GM12878 (cell line): ENCODE results near the gene DOCK2. TPM values are rescaled to one million over a fixed set of nuclear protein-coding genes. Genes with fewer than 3 reads are reported as not detected.

Source experiments
- ATAC-seq: fragments of 200-7000 bp; cut with Tn5 transposase; 3 replicates; pipeline ENCODE4 v1.9.1; 2020; ENCODE audit warnings: mild to moderate bottlenecking, moderate library complexity
- BruUV-seq: library from RNA; stranded (reverse); fragments of 400-500 nt; replicated peaks from 2 replicates; lab custom pipeline; 2021; lab: Mats Ljungman, UMichigan
- CTCF ChIA-PET: fragments of 300-600 bp; sonication (Branson Sonifier 250); formaldehyde crosslinking; extraction: SDS; loops from one replicate; lab custom pipeline; 2021; ENCODE audit warnings: inconsistent platforms; lab: Yijun Ruan, JAX
- POLR2A ChIA-PET: fragments of 350-600 bp; formaldehyde crosslinking; extraction: SDS; loops from one replicate; lab custom pipeline; 2021; ENCODE audit warnings: inconsistent platforms; lab: Charles Lee
- RAD21 ChIA-PET: fragments of 300-600 bp; sonication (Branson Sonifier 250); formaldehyde crosslinking; loops from one replicate; lab custom pipeline; 2023; ENCODE audit warnings: antibody characterized with exemption; ENCODE audit not compliant: unreplicated experiment; lab: Charles Lee
- SMC1A ChIA-PET: fragments of 300-600 bp; sonication (Branson Sonifier 250); formaldehyde crosslinking; loops from one replicate; lab custom pipeline; 2023; ENCODE audit not compliant: unreplicated experiment, uncharacterized antibody; lab: Charles Lee
- DNase-seq: peaks from one replicate; pipeline ENCODE4 v3.0.0-alpha.2; 2011; ENCODE audit warnings: low read depth, low spot score
- FAIRE-seq: peaks from 3 replicates; lab custom pipeline; 2011; peaks lifted over from hg19 to GRCh38; lab: Jason Lieb, UNC
- H2AFZ ChIP-seq: 2 replicates; pipeline ENCODE4 v1.6.0; 2011; ENCODE audit warnings: low read depth, low read length, control low read depth; ENCODE audit not compliant: control insufficient read depth
- H3K27ac ChIP-seq: 2 replicates; pipeline ENCODE4 v1.5.1; 2011; ENCODE audit warnings: control low read depth; ENCODE audit not compliant: control insufficient read depth, insufficient read depth
- H3K27me3 ChIP-seq, 2 experiments: replicated peaks in 1 of 2; 2 replicates each; pipeline versions ENCODE4 v1.6.0 to v1.6.1; 2011; ENCODE audit warnings: low read length in 1 of 2; ENCODE audit not compliant: control insufficient read depth in 2 of 2, insufficient read depth in 2 of 2
- H3K36me3 ChIP-seq, 2 experiments: 2 replicates each; pipeline ENCODE4 v1.5.1; 2011; ENCODE audit warnings: low read length in 1 of 2; ENCODE audit not compliant: control insufficient read depth in 2 of 2, insufficient read depth in 2 of 2
- H3K4me1 ChIP-seq: 2 replicates; pipeline ENCODE4 v1.6.1; 2011; ENCODE audit warnings: mild to moderate bottlenecking, low read length, moderate library complexity, mixed read lengths; ENCODE audit not compliant: control insufficient read depth, insufficient read depth
- H3K4me2 ChIP-seq: 2 replicates; pipeline ENCODE4 v1.6.0; 2011; ENCODE audit warnings: control low read depth; ENCODE audit not compliant: control insufficient read depth, insufficient read depth
- H3K4me3 ChIP-seq: fragments of 200-600 bp; sonication (generic); 2 replicates; pipeline ENCODE4 v1.5.1; 2016
- H3K79me2 ChIP-seq: 2 replicates; pipeline ENCODE4 v1.6.0; 2011; ENCODE audit warnings: low read length; ENCODE audit not compliant: control insufficient read depth, insufficient read depth
- H3K9ac ChIP-seq: 2 replicates; pipeline ENCODE4 v1.8.0; 2011; ENCODE audit warnings: low read length, control low read depth, mixed read lengths; ENCODE audit not compliant: control insufficient read depth, insufficient read depth
- H3K9me3 ChIP-seq: replicated peaks from 3 replicates; pipeline ENCODE4 v1.5.1; 2011; ENCODE audit warnings: mild to moderate bottlenecking, low read length; ENCODE audit not compliant: control insufficient read depth, insufficient read depth
- H4K20me1 ChIP-seq: 2 replicates; pipeline ENCODE4 v1.6.0; 2011; ENCODE audit not compliant: control insufficient read depth, insufficient read depth
- CHD1 ChIP-seq: IDR thresholded peaks from 2 replicates; pipeline ENCODE4 v1.6.1; 2012; ENCODE audit warnings: low read depth, low read length, improper control_type of control experiment
- ESRRA ChIP-seq: IDR thresholded peaks from 2 replicates; pipeline ENCODE4 v1.6.1; 2012; ENCODE audit warnings: mild to moderate bottlenecking, low read length, improper control_type of control experiment
- MEF2A ChIP-seq: IDR thresholded peaks from 2 replicates; pipeline ENCODE4 v1.6.1; 2011; ENCODE audit warnings: low read depth, mild to moderate bottlenecking, low read length, moderate library complexity; ENCODE audit not compliant: insufficient read depth
- MXI1 ChIP-seq: fragments of 150-350 bp; IDR thresholded peaks from 2 replicates; pipeline ENCODE4 v1.6.1; 2011; ENCODE audit warnings: low read depth, mild to moderate bottlenecking, inconsistent platforms, low read length, improper control_type of control experiment
- RAD21 ChIP-seq: IDR thresholded peaks from 2 replicates; pipeline ENCODE4 v1.6.1; 2011; ENCODE audit warnings: mild to moderate bottlenecking, low read depth, low read length, moderate library complexity; ENCODE audit not compliant: insufficient read depth
- RUNX3 ChIP-seq: IDR thresholded peaks from 2 replicates; pipeline ENCODE4 v1.6.1; 2012; ENCODE audit warnings: low read length, inconsistent platforms
- SMARCA5 ChIP-seq: fragments of 450-650 bp; IDR thresholded peaks from 2 replicates; pipeline ENCODE4 v1.6.1; 2017; ENCODE audit warnings: mild to moderate bottlenecking
- SMC3 ChIP-seq: IDR thresholded peaks from 2 replicates; pipeline ENCODE4 v1.6.1; 2011; ENCODE audit warnings: low read length, improper control_type of control experiment, borderline replicate concordance
- ZSCAN29 ChIP-seq: fragments of 450-650 bp; IDR thresholded peaks from 2 replicates; pipeline ENCODE4 v1.6.1; 2017; ENCODE audit warnings: mild to moderate bottlenecking, moderate library complexity
- WGBS: methylation state at CpG from one replicate; pipeline ENCODE4 v1.1.6; 2016; ENCODE audit warnings: low lambda C conversion rate; ENCODE audit not compliant: insufficient replicate concordance, insufficient coverage; ENCODE audit errors: missing lambda C conversion rate; 5-methylcytosine and 5-hydroxymethylcytosine counted together
- in situ Hi-C: fragments of 300-500 bp; cut with MboI; formaldehyde crosslinking; loops from 9 replicates; pipeline ENCODE4 v1.14.3; 2018; ENCODE audit warnings: mixed read lengths
- intact Hi-C: fragments of 100-400 bp; cut with micrococcal nuclease; formaldehyde crosslinking; loops from one replicate; pipeline ENCODE4 v1.14.2; 2022; ENCODE audit not compliant: unreplicated experiment
- polyA plus RNA-seq, 11 experiments: library from polyadenylated mRNA; depleted of rRNA in 4 of 11; unstranded in 6 of 11; stranded (reverse) in 5 of 11; fragments of >200 nt; fragmentation: Nextera tagmentation in 4 of 11; fragmentation: Illumina TruSeq in 1 of 11; extraction: Ambion mirVana in 4 of 11; extraction: Trizol in 1 of 11; gene quantifications; 1 replicate in 1 of 11; 2 replicates in 10 of 11; pipeline versions ENCODE4 v1.2.1 to v1.2.3, GENCODE V29; 2011 to 2016; ENCODE audit warnings: inconsistent platforms in 2 of 11, missing spikeins in 2 of 11, low read depth in 1 of 11
- total RNA-seq, 4 experiments: library from RNA; depleted of rRNA in 3 of 4; stranded (reverse); fragments of >200 nt in 3 of 4; fragmentation: Illumina TruSeq in 1 of 4; extraction: Trizol in 1 of 4; gene quantifications; 2 replicates each; pipeline versions ENCODE4 v1.2.1 to v1.2.3, GENCODE V29; 2013 to 2021
- TF ChIP-seq, protein P1 (sequence below), 3 experiments: IDR thresholded peaks in 2 of 3; conservative IDR thresholded peaks in 1 of 3; 2 replicates each; pipeline ENCODE4 v1.5.1; 2011; ENCODE audit warnings: low read depth in 3 of 3, low read length in 3 of 3, mild to moderate bottlenecking in 3 of 3, control low read depth in 2 of 3, moderate library complexity in 2 of 3, inconsistent platforms in 1 of 3, mixed read lengths in 1 of 3; ENCODE audit not compliant: control insufficient read depth in 2 of 3, insufficient read depth in 1 of 3; ENCODE audit errors: extremely low read depth in 1 of 3
- TF ChIP-seq, protein P2 (sequence below): IDR thresholded peaks from 2 replicates; pipeline ENCODE4 v1.6.1; 2011; ENCODE audit warnings: low read depth, low read length, improper control_type of control experiment, borderline replicate concordance
- TF ChIP-seq, protein P3 (sequence below): fragments of 450-650 bp; IDR thresholded peaks from 2 replicates; pipeline ENCODE4 v1.6.1; 2017; ENCODE audit warnings: mild to moderate bottlenecking, low read depth, inconsistent platforms; ENCODE audit not compliant: poor library complexity, severe bottlenecking
- TF ChIP-seq, protein P4 (sequence below): IDR thresholded peaks from 2 replicates; pipeline ENCODE4 v1.6.1; 2012; ENCODE audit warnings: mild to moderate bottlenecking, low read depth, low read length

Gene DOCK2
- total and polyA plus RNA-seq, 10 of the 15 experiments (the other 5 are each of a cell fraction or from before 2014, with no cell fraction given) = 34.2 to 192 (median 118) TPM

DNA sequence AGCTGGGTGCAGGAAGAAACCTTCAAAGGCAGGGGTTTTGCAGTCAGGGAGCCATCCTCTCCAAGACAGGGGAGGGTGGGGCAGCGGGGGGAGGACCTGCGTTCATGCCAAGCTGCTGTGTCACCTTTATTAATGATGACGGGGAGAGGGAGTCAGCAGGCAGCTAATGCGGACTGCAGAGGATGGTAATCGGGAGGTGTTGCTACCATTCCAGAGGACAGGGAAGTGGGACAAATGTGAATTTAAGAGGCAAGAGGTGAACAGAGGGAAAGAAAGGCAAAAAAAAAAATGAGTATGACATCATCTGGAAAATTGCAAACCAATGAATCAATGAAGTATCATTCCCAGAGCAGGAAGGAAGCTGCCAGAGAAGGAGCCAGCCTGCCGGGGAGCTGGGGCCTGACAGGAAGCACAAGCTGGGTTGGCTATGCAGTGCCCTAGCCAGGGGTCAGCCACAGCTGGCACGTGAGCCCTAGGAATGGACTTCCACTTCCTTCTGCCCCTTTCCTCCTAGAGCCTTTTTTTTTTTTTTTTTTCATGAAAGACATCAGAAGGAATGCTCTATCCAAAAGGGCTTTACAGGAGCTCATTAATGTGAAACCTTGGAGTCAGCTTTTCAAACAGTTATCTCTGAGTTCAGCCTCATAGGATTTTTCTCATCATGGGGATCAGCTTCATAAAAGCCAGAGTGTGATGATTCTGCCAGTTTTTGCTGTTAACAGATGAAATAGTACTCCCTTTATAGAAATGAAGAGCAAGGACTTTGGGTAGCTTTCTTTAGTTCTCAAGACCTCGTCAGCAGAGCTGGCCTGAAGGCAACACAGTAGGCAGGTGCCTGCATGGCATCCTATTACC lies 334.1 kb downstream of the DOCK2 start:
- no peaks in the 10 kb centered on the region; the same call in 1 of the 2 replicates for H3K4me1 ChIP-seq
- no peak overlapping the region for H3K4me3 ChIP-seq
- no peak overlapping the region for H2AFZ ChIP-seq
- H3K4me2 ChIP-seq = no peak overlapping the region
- intact Hi-C loops = no loop called here
- TF ChIP-seq RUNX3 (no peak), MEF2A (no peak), ZSCAN29 (no peak), CHD1 (no peak), ESRRA (no peak), SMARCA5 (no peak), SMC3 (no peak), MXI1 (no peak), RAD21 (no peak)
- TF ChIP-seq, protein P1, sequence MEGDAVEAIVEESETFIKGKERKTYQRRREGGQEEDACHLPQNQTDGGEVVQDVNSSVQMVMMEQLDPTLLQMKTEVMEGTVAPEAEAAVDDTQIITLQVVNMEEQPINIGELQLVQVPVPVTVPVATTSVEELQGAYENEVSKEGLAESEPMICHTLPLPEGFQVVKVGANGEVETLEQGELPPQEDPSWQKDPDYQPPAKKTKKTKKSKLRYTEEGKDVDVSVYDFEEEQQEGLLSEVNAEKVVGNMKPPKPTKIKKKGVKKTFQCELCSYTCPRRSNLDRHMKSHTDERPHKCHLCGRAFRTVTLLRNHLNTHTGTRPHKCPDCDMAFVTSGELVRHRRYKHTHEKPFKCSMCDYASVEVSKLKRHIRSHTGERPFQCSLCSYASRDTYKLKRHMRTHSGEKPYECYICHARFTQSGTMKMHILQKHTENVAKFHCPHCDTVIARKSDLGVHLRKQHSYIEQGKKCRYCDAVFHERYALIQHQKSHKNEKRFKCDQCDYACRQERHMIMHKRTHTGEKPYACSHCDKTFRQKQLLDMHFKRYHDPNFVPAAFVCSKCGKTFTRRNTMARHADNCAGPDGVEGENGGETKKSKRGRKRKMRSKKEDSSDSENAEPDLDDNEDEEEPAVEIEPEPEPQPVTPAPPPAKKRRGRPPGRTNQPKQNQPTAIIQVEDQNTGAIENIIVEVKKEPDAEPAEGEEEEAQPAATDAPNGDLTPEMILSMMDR (IDR thresholded peaks at IDR 0.05 in 2 of 3, conservative IDR thresholded peaks at IDR 0.05 in 1 of 3; ENCODE audit: control insufficient read depth in 2 of 3, extremely low read depth in 1 of 3, insufficient read depth in 1 of 3, low read depth in 3 of 3, low read length in 3 of 3) = no peak
- TF ChIP-seq, protein P2, sequence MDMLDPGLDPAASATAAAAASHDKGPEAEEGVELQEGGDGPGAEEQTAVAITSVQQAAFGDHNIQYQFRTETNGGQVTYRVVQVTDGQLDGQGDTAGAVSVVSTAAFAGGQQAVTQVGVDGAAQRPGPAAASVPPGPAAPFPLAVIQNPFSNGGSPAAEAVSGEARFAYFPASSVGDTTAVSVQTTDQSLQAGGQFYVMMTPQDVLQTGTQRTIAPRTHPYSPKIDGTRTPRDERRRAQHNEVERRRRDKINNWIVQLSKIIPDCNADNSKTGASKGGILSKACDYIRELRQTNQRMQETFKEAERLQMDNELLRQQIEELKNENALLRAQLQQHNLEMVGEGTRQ = no peak
- TF ChIP-seq, protein P3, sequence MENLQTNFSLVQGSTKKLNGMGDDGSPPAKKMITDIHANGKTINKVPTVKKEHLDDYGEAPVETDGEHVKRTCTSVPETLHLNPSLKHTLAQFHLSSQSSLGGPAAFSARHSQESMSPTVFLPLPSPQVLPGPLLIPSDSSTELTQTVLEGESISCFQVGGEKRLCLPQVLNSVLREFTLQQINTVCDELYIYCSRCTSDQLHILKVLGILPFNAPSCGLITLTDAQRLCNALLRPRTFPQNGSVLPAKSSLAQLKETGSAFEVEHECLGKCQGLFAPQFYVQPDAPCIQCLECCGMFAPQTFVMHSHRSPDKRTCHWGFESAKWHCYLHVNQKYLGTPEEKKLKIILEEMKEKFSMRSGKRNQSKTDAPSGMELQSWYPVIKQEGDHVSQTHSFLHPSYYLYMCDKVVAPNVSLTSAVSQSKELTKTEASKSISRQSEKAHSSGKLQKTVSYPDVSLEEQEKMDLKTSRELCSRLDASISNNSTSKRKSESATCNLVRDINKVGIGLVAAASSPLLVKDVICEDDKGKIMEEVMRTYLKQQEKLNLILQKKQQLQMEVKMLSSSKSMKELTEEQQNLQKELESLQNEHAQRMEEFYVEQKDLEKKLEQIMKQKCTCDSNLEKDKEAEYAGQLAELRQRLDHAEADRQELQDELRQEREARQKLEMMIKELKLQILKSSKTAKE = no peak
- TF ChIP-seq, protein P4, sequence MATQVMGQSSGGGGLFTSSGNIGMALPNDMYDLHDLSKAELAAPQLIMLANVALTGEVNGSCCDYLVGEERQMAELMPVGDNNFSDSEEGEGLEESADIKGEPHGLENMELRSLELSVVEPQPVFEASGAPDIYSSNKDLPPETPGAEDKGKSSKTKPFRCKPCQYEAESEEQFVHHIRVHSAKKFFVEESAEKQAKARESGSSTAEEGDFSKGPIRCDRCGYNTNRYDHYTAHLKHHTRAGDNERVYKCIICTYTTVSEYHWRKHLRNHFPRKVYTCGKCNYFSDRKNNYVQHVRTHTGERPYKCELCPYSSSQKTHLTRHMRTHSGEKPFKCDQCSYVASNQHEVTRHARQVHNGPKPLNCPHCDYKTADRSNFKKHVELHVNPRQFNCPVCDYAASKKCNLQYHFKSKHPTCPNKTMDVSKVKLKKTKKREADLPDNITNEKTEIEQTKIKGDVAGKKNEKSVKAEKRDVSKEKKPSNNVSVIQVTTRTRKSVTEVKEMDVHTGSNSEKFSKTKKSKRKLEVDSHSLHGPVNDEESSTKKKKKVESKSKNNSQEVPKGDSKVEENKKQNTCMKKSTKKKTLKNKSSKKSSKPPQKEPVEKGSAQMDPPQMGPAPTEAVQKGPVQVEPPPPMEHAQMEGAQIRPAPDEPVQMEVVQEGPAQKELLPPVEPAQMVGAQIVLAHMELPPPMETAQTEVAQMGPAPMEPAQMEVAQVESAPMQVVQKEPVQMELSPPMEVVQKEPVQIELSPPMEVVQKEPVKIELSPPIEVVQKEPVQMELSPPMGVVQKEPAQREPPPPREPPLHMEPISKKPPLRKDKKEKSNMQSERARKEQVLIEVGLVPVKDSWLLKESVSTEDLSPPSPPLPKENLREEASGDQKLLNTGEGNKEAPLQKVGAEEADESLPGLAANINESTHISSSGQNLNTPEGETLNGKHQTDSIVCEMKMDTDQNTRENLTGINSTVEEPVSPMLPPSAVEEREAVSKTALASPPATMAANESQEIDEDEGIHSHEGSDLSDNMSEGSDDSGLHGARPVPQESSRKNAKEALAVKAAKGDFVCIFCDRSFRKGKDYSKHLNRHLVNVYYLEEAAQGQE = no peak
- H3K27me3 ChIP-seq = no peaks in the 10 kb centered on the region
- SMC1A ChIA-PET = interaction anchor here (0.6 to 1.7 kb wide), 6 partner anchors 9 to 515 kb away, joined by 3 to 7 read pairs (median 4); partner anchors contain the start of gene INSYN2B
- FAIRE-seq (no peak), DNase-seq (no peak), ATAC-seq (no peak)
- no TSS peak for BruUV-seq
- H3K27ac ChIP-seq = no peak overlapping the region
- in situ Hi-C loops = no loop called here
- H3K9ac ChIP-seq = no peak overlapping the region
- RAD21 ChIA-PET = interaction anchor here (0.7 to 0.8 kb wide), 3 partner anchors 9 to 248 kb away, joined by 3 to 4 read pairs (median 3); partner anchors contain the start of gene INSYN2B
- 90% methylated on average over 8 of the region's 8 CpGs for WGBS
- POLR2A ChIA-PET = interaction anchor here (0.6 kb wide), 1 partner anchor 191 kb away, joined by 3 read pairs; no protein-coding TSS in a partner anchor
- no peaks in the 10 kb centered on the region for H3K79me2 ChIP-seq
- peaks cover 0 to 5% of the 10 kb centered on the region in 2 experiments; a peak in 3 of 4 replicates for H3K36me3 ChIP-seq
- CTCF ChIA-PET = interaction anchor here (0.7 to 2.8 kb wide), 5 partner anchors 9 to 879 kb away, joined by 3 to 17 read pairs (median 4); partner anchors contain the start of gene INSYN2B
- H4K20me1 ChIP-seq = no peaks in the 10 kb centered on the region; the same call in 1 of the 2 replicates
- H3K9me3 ChIP-seq = no peaks in the 10 kb centered on the region
